ENCODE measurements around the gene CD2AP.
"Not testable (repeated sequence)": the region's sequence is repeated elsewhere in the genome, so short reads cannot be mapped to it uniquely, and the experiment has no call there.

Gene CD2AP

GRCh38 chr6:47465117-47465516, 12.5 kb upstream of the CD2AP start:
- DNase-seq = no peak

- no peak for DNase-seq
These were observed 5.7 kb upstream of the CD2AP start for GRCh38 chr6:47471911-47472310.

- no peak for DNase-seq
These were observed 3.7 kb upstream of the CD2AP start for GRCh38 chr6:47473791-47474346.

- no peak for DNase-seq
These were observed 2.2 kb upstream of the CD2AP start for GRCh38 chr6:47475319-47475816.

DNA sequence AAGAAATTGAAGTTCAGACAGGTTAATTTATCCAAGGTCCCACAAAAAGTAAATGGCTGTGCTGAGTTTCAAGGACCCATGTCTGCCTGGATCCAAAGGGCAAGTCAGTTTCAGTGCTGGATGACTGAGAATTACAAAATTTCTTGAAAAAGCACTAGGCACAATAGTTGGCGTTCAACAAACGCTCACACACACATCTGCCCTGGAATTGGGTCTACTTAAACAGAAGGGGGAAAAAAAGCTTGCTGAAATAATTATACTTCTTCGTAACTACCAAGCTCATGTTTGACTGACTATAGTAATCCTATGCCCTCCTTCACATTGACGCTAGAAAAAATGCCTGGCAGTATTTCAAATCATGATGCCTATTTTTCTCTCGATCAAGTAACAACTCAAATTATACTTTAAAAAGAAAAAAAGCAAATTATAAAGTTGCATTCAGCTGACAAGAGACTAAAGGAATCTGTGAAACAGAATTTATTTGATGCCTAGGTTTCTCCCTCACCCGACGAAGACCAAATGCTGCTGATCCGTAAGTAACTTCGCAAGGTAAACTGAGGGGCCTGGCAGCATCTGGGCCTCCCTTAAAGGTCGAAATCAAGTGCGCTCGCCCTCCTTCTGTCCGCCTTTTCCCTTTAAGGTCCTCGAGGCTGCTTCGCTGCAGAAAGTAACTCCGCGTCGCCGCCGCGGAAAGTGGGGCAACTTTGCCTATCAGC, 650 bp upstream of the CD2AP start:
- no peak for DNase-seq

- no peak for DNase-seq
These were observed 897 bp downstream of the CD2AP start for GRCh38 chr6:47478233-47479139.

DNA sequence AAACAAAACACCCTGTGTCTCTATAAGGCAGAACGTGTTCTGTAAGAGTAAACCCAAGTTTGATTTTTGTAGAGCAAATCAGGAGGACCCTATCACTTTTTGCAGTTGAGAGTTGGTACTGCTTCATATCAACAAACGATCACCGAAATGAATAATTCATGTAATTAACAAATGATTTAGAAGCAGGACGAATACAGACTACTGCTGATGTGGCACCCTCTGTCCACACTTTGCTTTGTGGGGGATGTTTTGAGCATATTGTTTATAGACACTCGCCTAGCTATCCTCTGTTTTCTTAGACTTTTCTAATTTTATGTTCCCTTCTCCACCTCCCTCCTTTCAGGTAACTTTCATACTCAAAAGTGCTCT, 1.5 kb downstream of the CD2AP start:
- no peak for DNase-seq

- DNase-seq = no peak
These were observed 2.3 kb downstream of the CD2AP start for GRCh38 chr6:47479874-47480273.

GRCh38 chr6:47481213-47481612, 3.6 kb downstream of the CD2AP start:
- DNase-seq = not testable (repeated sequence)

GRCh38 chr6:47481806-47482205, 4.2 kb downstream of the CD2AP start:
- no peak for DNase-seq

DNA sequence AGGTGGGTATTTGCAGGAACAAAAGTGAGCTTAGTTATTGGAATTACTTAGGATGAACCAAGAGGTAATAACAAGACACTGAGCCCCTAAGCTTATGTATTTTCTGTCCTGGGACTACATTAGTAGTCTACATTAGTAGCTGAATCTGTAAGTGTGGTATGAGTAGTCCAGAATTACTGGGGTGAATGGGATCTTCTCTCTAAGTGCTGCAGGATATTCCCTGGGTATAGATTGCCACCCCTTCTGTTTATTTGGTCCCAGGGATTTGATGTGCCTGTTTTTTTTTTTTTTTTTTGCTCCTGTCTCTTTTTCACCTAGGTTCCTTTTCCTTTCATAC, 5.9 kb downstream of the CD2AP start:
- no peak for DNase-seq

DNA sequence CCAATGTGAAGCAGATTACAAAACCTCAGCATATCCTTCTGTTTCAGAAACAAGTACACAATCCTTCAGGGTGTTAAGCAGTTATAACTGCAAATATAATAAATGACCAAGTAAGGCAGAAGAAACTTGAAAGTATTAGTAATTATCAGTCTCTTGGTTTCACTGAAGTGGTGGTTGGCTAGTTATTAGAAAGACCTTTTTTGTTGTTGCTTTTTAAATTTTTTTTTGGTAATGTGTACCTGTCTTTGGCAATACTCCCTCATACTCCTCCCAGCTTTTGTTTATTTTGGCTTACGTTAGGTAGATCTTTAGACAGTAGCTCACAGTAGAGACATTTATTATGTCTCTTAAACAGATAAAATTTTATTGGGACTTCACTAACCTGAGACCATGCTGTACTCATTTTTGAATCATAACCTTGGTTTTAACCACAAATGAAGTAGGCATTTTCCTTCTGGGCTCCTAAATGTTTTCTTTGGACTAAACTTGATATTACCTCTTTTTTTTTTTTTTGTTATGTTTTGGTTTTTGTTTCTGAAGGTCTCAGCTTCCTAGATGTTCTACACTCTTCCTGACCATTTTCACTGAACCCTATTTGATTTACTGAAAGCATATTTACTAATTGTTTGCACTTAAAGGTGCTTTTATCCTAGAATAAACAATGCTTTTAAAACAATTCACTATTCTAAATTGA, 6.4 kb downstream of the CD2AP start:
- no peak for DNase-seq

GRCh38 chr6:47484616-47485015, 7.0 kb downstream of the CD2AP start:
- DNase-seq = no peak

DNA sequence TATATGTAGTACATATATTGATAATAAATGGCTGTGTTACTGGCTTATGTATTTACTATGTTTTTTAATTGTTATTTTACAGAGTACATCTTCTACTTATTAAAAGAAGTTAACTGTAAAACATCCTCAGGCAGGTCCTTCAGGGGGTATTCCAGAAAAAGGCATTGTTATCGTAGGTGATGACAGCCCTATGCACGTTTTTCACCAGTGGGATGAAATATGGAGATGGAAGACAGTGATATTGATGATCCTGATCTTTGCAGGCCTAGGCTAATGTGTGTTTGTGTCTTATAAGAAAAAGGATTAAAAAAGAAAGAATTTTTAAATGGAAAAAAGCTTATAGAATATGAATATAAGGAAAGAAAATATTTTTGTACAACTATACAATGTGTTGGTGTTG, 7.5 kb downstream of the CD2AP start:
- no peak for DNase-seq

DNA sequence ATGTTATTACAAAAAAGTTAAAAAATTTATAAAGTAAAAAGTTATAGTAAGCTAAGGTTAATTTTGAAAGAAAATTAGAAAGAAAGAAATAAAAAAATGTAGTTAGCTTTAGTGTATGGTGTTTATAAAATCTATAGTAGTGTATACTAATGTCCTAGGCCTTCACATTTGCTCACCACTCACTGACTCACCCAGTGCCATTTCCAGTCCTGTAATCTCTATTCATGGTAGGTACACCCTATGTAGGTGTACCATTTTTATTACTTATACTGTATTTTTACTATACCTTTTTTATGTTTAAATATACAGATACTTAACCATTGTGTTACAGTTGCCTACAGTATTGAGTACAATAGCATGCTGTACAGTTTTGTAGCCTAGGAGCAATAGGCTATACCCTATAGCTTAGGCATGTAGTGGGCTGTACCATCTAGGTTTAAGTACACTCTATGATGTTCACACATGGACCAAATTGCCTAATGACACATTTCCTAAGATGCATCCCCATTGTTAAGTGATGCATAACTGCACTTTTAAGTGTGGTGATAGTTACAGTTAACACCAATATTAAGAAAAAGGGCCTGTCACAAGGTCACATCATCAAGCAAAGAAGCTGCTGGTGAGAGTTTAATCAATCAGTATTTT, 8.0 kb downstream of the CD2AP start:
- DNase-seq = no peak

DNA sequence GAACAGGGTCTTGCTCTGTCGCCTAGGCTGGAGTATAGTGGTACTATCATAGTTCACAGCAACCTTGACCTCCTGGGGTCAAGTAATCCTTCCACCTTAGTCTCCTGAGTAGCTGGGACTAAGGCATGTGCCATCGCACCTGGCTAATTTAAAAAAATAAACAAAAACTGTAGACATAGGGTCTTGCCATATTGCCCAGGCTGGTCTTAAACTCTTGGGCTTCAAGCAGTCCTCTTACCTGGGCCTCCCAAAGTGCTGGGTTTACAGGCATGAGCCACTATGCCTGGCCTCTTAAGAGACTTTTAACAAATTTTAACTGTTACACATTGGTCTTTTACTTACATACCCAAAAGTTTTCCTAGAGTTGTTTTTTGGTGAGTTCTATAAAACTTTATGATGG, 12.4 kb downstream of the CD2AP start:
- DNase-seq = no peak

DNA sequence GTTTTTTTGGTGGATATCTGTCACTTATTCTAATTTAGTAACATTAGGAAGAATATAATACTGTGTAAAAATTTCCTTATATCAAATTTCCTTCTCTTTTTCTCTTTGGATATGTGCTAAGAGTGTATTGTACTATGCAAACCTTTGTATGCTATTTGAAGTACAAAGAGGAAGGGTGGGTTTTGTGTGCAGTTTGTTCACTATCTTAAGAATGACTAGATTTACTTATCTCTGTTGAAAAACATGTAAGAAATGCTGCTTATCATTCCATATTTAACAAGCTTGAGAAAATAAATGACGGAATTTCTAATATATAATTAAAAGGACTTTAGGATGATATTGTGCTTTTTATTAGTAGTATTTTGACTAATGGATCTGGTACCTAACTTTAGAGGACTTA, 13.1 kb downstream of the CD2AP start:
- no peak for DNase-seq

DNA sequence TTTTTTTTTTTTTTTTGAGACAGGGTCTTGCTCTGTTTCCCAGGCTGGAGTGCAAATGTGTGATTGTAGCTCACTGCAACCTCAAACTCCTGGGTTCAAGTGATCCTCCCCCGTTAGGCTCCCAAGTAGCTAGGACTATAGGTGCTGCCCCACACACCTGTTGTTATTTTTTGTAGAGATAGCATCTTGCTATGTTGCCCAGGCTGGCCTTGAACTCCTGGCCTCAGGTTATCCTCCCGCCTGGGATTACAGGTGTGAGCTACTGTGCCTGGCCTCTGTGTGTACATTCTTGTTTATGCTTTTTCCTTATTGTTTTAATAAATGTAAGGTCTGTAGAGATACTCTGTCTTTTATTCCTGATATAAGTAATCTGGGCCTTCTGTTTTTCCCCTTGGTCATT, 14.8 kb downstream of the CD2AP start:
- DNase-seq = no peak

- DNase-seq = no peak
These were observed 17.6 kb downstream of the CD2AP start for GRCh38 chr6:47495207-47495606.

DNA sequence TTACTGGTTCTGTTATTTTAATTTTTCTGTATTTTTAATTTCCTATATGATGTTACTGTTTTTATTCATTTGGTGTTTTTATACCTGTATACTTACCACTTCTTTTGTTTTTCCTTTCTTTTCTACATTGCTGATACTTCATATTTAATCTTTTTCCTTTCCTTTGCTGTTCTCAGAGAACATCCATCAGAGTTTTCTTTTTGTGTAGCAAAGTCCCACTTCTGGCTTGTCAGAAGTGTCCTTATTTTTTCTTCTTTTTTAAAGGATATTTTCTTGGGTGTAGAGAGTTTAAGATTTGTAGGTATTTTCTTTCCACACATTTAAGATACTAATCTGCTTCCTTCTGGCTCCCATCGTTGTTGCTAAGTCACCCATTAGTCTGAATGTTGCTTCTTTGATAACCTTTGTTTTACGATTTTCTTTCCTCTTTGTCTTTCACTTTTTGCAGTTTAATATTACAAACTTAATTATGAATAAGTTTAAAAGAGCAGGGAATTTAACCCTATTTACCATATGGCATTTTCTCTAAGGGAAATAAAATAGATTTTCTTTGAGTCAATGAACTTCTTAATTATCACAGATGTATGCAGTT, 18.5 kb downstream of the CD2AP start:
- DNase-seq = no peak

DNA sequence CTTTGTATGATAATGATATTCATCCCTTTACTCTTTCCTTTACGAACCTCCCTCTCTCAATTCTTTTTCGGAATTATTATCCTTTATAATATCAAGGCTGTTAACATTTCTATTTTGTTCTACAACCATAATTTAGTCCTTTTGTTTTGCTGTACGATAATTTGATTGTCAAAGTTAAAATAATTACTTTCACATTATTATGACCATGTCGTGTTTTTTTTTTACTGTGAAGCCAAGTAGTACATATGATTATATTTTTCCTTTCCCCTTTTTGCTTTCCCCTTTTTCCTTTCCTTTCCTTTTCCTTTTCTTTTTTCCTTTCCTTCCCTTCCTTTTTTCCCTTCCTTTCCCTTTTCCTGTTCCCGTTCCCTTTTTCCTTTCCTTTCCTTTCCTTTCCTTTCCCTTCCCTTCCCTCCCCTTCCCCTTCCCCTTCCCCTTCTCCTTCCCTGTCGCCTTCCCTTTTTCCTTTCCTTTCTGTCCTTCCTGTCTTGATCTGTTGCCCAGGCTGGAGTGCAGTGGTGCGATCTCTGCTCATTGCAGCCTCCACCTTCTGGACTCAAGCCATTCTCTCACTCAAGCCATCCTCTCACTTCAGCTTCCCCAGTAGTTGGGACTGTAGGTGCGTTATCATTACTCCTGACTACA, 19.5 kb downstream of the CD2AP start:
- DNase-seq = no peak

- DNase-seq = no peak
These were observed 25.3 kb downstream of the CD2AP start for GRCh38 chr6:47502920-47503319.

Measured in NCI-H1105 (cell line).